ENCODE results near the gene PRKN.

The PRKN gene

GRCh38 chr6:161493576-161494118 lies 1233.9 kb downstream of the PRKN start:
- no peak for DNase-seq (ENCODE audit: low read depth in 2 of 2)

- no peak for DNase-seq (ENCODE audit: low read depth in 2 of 2)
These were observed 1237.8 kb downstream of the PRKN start for GRCh38 chr6:161489626-161490306.

- no peak for DNase-seq (ENCODE audit: low read depth in 2 of 2)
These were observed 1239.9 kb downstream of the PRKN start for GRCh38 chr6:161487694-161488093.

- DNase-seq (ENCODE audit: low read depth in 2 of 2) = no peak
These were observed 1240.4 kb downstream of the PRKN start for GRCh38 chr6:161487217-161487531.

- DNase-seq (ENCODE audit: low read depth in 2 of 2) = no peak
These were observed 1241.0 kb downstream of the PRKN start for GRCh38 chr6:161486361-161487216.

- DNase-seq (ENCODE audit: low read depth in 2 of 2) = no peak
These were observed 1245.1 kb downstream of the PRKN start for GRCh38 chr6:161482517-161482858.

GRCh38 chr6:161481786-161482516 lies 1245.6 kb downstream of the PRKN start:
- DNase-seq (ENCODE audit: low read depth in 2 of 2) = no peak

- no peak for DNase-seq (ENCODE audit: low read depth in 2 of 2)
These were observed 1247.0 kb downstream of the PRKN start for GRCh38 chr6:161480421-161481155.

- DNase-seq (ENCODE audit: low read depth in 2 of 2) = no peak
These were observed 1248.2 kb downstream of the PRKN start for GRCh38 chr6:161479376-161479775.

GRCh38 chr6:161477876-161478425 lies 1249.6 kb downstream of the PRKN start:
- no peak for DNase-seq (ENCODE audit: low read depth in 2 of 2)

GRCh38 chr6:161476711-161477110 lies 1250.9 kb downstream of the PRKN start:
- DNase-seq (ENCODE audit: low read depth in 2 of 2) = no peak

- DNase-seq (ENCODE audit: low read depth in 2 of 2) = no peak
These were observed 1262.2 kb downstream of the PRKN start for GRCh38 chr6:161465403-161465802.

- DNase-seq (ENCODE audit: low read depth in 2 of 2) = no peak
These were observed 1264.5 kb downstream of the PRKN start for GRCh38 chr6:161463071-161463470.

GRCh38 chr6:161462148-161462547 lies 1265.4 kb downstream of the PRKN start:
- no peak for DNase-seq (ENCODE audit: low read depth in 2 of 2)

- DNase-seq (ENCODE audit: low read depth in 2 of 2) = no peak
These were observed 1268.5 kb downstream of the PRKN start for GRCh38 chr6:161459008-161459615.

GRCh38 chr6:161458201-161458951 lies 1269.2 kb downstream of the PRKN start:
- no peak for DNase-seq (ENCODE audit: low read depth in 2 of 2)

GRCh38 chr6:161455848-161456247 lies 1271.7 kb downstream of the PRKN start:
- DNase-seq (ENCODE audit: low read depth in 2 of 2) = no peak

- no peak for DNase-seq (ENCODE audit: low read depth in 2 of 2)
These were observed 1274.0 kb downstream of the PRKN start for GRCh38 chr6:161453558-161453957.

GRCh38 chr6:161452241-161452640 lies 1275.3 kb downstream of the PRKN start:
- no peak for DNase-seq (ENCODE audit: low read depth in 2 of 2)

GRCh38 chr6:161449521-161449920 lies 1278.0 kb downstream of the PRKN start:
- no peak for DNase-seq (ENCODE audit: low read depth in 2 of 2)
